HFFc6 (cell line): Measurements from ENCODE around the gene HIVEP3. TPM values are rescaled to one million over a fixed set of nuclear protein-coding genes. Genes with fewer than 3 reads are reported as not detected.
A peak's percentile ranks its signal among the peaks of the same experiment; 100 is the strongest.

ENCODE experiments used
- DNase-seq: peaks from one replicate; pipeline ENCODE4 v3.0.0-alpha.2; 2018
- H3K27ac Mint-ChIP-seq: 2 replicates; pipeline ENCODE4 v1.8.0; 2020; ENCODE audit warnings: mild to moderate bottlenecking, mixed read lengths
- H3K27me3 Mint-ChIP-seq: 2 replicates; pipeline ENCODE4 v1.8.0; 2021; ENCODE audit warnings: mild to moderate bottlenecking, moderate library complexity, mixed read lengths; ENCODE audit not compliant: insufficient read depth
- H3K36me3 Mint-ChIP-seq: 2 replicates; pipeline ENCODE4 v1.8.0; 2021; ENCODE audit warnings: low read depth, mixed read lengths
- H3K4me1 Mint-ChIP-seq: 2 replicates; pipeline ENCODE4 v1.8.0; 2020; ENCODE audit warnings: low read depth, mixed read lengths
- H3K4me3 Mint-ChIP-seq: 2 replicates; pipeline ENCODE4 v1.8.0; 2020; ENCODE audit warnings: mild to moderate bottlenecking, moderate library complexity, mixed read lengths
- H3K9me3 Mint-ChIP-seq: 2 replicates; pipeline ENCODE4 v1.8.0; 2020; ENCODE audit warnings: mild to moderate bottlenecking, mixed read lengths
- CTCF ChIP-seq: fragments of 200-600 bp; sonication (generic); IDR thresholded peaks from 2 replicates; pipeline ENCODE4 v1.5.0; 2021; ENCODE audit warnings: antibody characterized with exemption, mild to moderate bottlenecking
- total RNA-seq, 6 experiments: library from RNA; stranded (reverse); fragmentation: NEBNext Ultra II Directional; extraction: Animal tissue kit (Norgen Biotek cat#: 25700); gene quantifications; 2 replicates in 1 of 6; 3 replicates in 5 of 6; pipeline ENCODE4 v1.2.3, GENCODE V29; 2021

HIVEP3 gene
- total RNA-seq, 6 experiments from 2014 or later: 7.0 to 9.7 (median 7.9) TPM

GRCh38 chr1:41901551-41901950, 17.2 kb downstream of the HIVEP3 start:
- peak overlapping the region; percentile 84 for H3K27ac Mint-ChIP-seq
- DNase-seq: no peak
- TF ChIP-seq CTCF: no peak
- peak overlapping the region; percentile 74 for H3K4me3 Mint-ChIP-seq
- H3K4me1 Mint-ChIP-seq: peaks cover 63% of the 10 kb centered on the region
- H3K9me3 Mint-ChIP-seq: no peaks in the 10 kb centered on the region
- H3K27me3 Mint-ChIP-seq: peaks cover 5% of the 10 kb centered on the region; the same call in 1 of the 2 replicates
- no peaks in the 10 kb centered on the region for H3K36me3 Mint-ChIP-seq

DNA sequence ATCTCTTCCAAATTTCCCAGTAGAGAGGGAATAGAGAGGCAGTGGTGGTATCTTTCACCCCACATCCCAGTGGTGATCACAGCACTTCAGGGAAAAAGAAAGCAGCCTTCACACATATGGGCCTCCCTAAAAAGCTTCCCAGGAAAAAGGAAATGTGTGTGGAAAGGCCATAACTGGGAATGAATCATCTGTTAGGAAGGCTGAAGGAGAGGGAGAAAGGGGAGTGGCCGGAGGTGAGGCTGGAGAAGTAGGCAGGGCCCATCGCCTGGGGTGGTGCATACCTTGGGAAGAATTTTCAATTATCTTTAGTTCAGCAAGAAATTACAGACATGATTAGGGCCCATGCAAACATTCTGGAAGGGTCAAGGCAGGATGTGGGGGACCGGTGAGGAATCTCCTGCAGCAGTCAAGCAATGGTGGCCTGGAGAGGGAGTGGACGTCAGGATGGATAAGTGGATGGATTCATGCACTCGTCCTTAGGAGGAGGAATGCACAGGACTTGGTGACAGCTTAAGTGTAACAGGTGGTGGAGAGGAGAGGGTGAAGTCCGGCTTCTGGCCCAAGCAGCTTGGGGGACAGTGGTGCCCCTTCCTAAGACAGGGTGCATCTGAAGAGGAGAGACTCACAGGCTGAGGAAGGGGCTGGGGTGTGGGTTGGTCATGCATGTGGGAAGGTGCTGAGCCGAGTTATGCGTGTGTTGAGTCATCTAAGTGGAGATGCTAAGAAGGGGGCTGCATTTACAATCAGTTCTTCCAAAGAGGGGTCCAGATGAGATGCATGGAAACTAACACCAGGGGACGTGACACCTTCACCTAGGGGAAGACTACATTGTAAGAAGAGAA, 17.9 kb downstream of the HIVEP3 start:
- TF ChIP-seq CTCF: no peak
- Mint-ChIP-seq H3K27me3 (peaks cover 5% of the 10 kb centered on the region; the same call in 1 of the 2 replicates), H3K27ac (peak overlapping the region; percentile 84), H3K4me3 (peak overlapping the region; percentile 74), H3K36me3 (no peaks in the 10 kb centered on the region), H3K4me1 (peaks cover 64% of the 10 kb centered on the region), H3K9me3 (no peaks in the 10 kb centered on the region)
- peak; percentile 59 for DNase-seq

- Mint-ChIP-seq H3K27ac (peak overlapping the region; percentile 63), H3K4me1 (peaks cover 70% of the 10 kb centered on the region), H3K4me3 (no peak overlapping the region), H3K27me3 (peaks cover 5% of the 10 kb centered on the region; the same call in 1 of the 2 replicates), H3K9me3 (no peaks in the 10 kb centered on the region), H3K36me3 (no peaks in the 10 kb centered on the region)
- TF ChIP-seq CTCF: no peak
- DNase-seq: no peak
Observed at GRCh38 chr1:41898191-41898713, 20.5 kb downstream of the HIVEP3 start.

DNA sequence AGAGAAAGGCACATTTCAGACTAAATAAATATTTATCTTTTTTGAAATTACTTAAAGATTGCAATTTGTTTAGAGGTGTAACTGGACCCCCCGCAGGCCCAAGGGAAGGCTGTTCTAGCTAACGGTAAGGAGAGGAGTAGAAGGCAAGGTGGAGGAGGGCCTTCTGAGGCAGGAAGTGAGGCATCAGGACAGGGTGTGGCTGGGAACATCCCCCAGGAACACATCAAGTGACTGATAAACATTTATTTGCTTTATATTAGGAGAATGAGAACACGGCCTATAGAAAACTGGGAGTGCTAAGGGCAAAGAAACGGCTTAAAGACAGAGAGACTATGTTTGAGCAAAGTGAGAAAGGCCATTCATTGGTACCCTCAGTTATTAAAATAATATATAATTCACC, 23.2 kb downstream of the HIVEP3 start:
- Mint-ChIP-seq H3K4me1 (peaks cover 56% of the 10 kb centered on the region), H3K36me3 (no peaks in the 10 kb centered on the region), H3K27me3 (peaks cover 1% of the 10 kb centered on the region; the same call in 1 of the 2 replicates), H3K4me3 (no peak overlapping the region), H3K9me3 (no peaks in the 10 kb centered on the region), H3K27ac (no peak overlapping the region)
- TF ChIP-seq CTCF: no peak
- no peak for DNase-seq

GRCh38 chr1:41894808-41895483, 23.8 kb downstream of the HIVEP3 start:
- Mint-ChIP-seq H3K36me3 (no peaks in the 10 kb centered on the region), H3K4me1 (peaks cover 50% of the 10 kb centered on the region), H3K4me3 (no peak overlapping the region), H3K27me3 (peaks cover 1% of the 10 kb centered on the region; the same call in 1 of the 2 replicates), H3K9me3 (no peaks in the 10 kb centered on the region), H3K27ac (no peak overlapping the region)
- no peak for DNase-seq
- no peak for TF ChIP-seq CTCF
